ENCODE measurements around the gene ZNF217. TPM values are rescaled to one million over a fixed set of nuclear protein-coding genes. Genes with fewer than 3 reads are reported as not detected.
"Not testable (repeated sequence)": the region's sequence is repeated elsewhere in the genome, so short reads cannot be mapped to it uniquely, and the experiment has no call there.

ZNF217 gene
- total and polyA plus RNA-seq, 2 of the 8 experiments (the other 6 are each of a cell fraction or from before 2014, with no cell fraction given), result 15.3 to 87.9 TPM

- H3K9me3 ChIP-seq (ENCODE audit: insufficient read depth in 2 of 2, low read depth in 1 of 2, low read length in 1 of 2); H3K23me2 ChIP-seq (ENCODE audit: low read depth, low read length): not testable (repeated sequence)
Observed at GRCh38 chr20:53587157-53587703, 6.4 kb downstream of the ZNF217 start.

More at GRCh38 chr20:53587157-53587703, 6.4 kb downstream of the ZNF217 start:
- H3K27me3 ChIP-seq (replicated peaks in 1 of 4; ENCODE audit: control insufficient read depth in 3 of 4, extremely low read depth in 1 of 4, insufficient read depth in 3 of 4, low read length in 3 of 4); H3K27ac ChIP-seq (ENCODE audit: low read depth, low read length); H3K4me2 ChIP-seq (ENCODE audit: insufficient read depth in 1 of 2, low read depth in 2 of 2, low read length in 2 of 2); H2BK120ac ChIP-seq (replicated peaks; ENCODE audit: low read depth, low read length); H3K23ac ChIP-seq (ENCODE audit: insufficient read length); H3K14ac ChIP-seq (ENCODE audit: insufficient read length); H2BK15ac ChIP-seq (ENCODE audit: low read length); H3K18ac ChIP-seq (ENCODE audit: extremely low read depth, low read length); H3K4ac ChIP-seq (replicated peaks; ENCODE audit: insufficient read length, low read depth, low read length); H4K5ac ChIP-seq (ENCODE audit: insufficient read length, low read depth, low read length); H4K91ac ChIP-seq (replicated peaks; ENCODE audit: insufficient read length, low read length); H3K4me3 ChIP-seq (ENCODE audit: extremely low read depth in 1 of 4, insufficient read depth in 2 of 4, low read depth in 3 of 4, low read length in 4 of 4); H4K8ac ChIP-seq (ENCODE audit: extremely low read depth, insufficient read depth, low read length); H2AFZ ChIP-seq (ENCODE audit: low read length); H3K9ac ChIP-seq (replicated peaks in 1 of 4; ENCODE audit: extremely low read depth in 1 of 4, low read depth in 3 of 4, low read length in 3 of 4); H3K36me3 ChIP-seq (ENCODE audit: control insufficient read depth in 2 of 4, insufficient read depth in 4 of 4, low read length in 3 of 4); H2BK12ac ChIP-seq (ENCODE audit: low read depth, low read length); H2BK5ac ChIP-seq (ENCODE audit: low read depth, low read length); DNase-seq (ENCODE audit: low read depth in 1 of 2, low spot score in 2 of 2); H2AK5ac ChIP-seq (ENCODE audit: low read depth, low read length); CTCF ChIA-PET (ENCODE audit: partially characterized antibody); FAIRE-seq; H2BK20ac ChIP-seq (ENCODE audit: low read length); H4K20me1 ChIP-seq (replicated peaks in 1 of 2; ENCODE audit: control insufficient read depth in 1 of 2, insufficient read depth in 2 of 2, low read length in 2 of 2); H3K79me1 ChIP-seq (ENCODE audit: low read depth, low read length); H3K56ac ChIP-seq (replicated peaks; ENCODE audit: insufficient read length, low read depth, low read length): not testable (repeated sequence)
- 100% methylated on average over 1 of the region's 1 CpG; no CpG with 5 or more reads in 1 of the 2 experiments for WGBS, 2 experiments (ENCODE audit: extremely low coverage in 1 of 2, insufficient coverage in 1 of 2, insufficient read length in 1 of 2, insufficient replicate concordance in 2 of 2, low coverage in 1 of 2, low lambda C conversion rate in 2 of 2, missing lambda C conversion rate in 1 of 2)
- peaks cover 31 to 97% of the 10 kb centered on the region in 2 experiments for H3K79me2 ChIP-seq (ENCODE audit: control insufficient read depth in 1 of 2, insufficient read depth in 2 of 2, low read length in 2 of 2)
- POLR2A ChIA-PET (ENCODE audit: partially characterized antibody), result interaction anchor here (0.6 kb wide), 1 partner anchor 178 kb away, joined by 3 read pairs; no protein-coding TSS in a partner anchor
- peaks cover 3 to 10% (median 7%) of the 10 kb centered on the region in 4 experiments; a peak in 5 of 7 replicates for H3K4me1 ChIP-seq (replicated peaks in 1 of 4; ENCODE audit: control insufficient read depth in 3 of 4, insufficient read depth in 4 of 4, low read length in 3 of 4)

All from H1 (cell line).